GM12891 (cell line): ENCODE data around the gene CMTR1.

Experiments
- PAX5 ChIP-seq: IDR thresholded peaks from 2 replicates; pipeline ENCODE4 v1.6.1; 2011; ENCODE audit warnings: low read length, moderate library complexity, mild to moderate bottlenecking; ENCODE audit not compliant: insufficient read depth, severe bottlenecking
- POLR2A ChIP-seq: IDR thresholded peaks from 2 replicates; pipeline ENCODE4 v1.6.1; 2011; ENCODE audit warnings: low read depth, low read length, control low read depth

- TF ChIP-seq PAX5 (no peak), POLR2A (no peak)
These were observed 78.2 kb downstream of the CMTR1 start for GRCh38 chr6:37511201-37511600.
